HFF-Myc (cell line): Measurements from ENCODE around the gene PPM1L.

Experiments
- DNase-seq: peaks from one replicate; pipeline ENCODE4 v3.0.0-alpha.2; 2011; ENCODE audit warnings: low read depth; ENCODE audit errors: extremely low read depth
- H3K4me3 ChIP-seq: replicated peaks from 2 replicates; pipeline ENCODE4 v1.5.1; 2011; ENCODE audit warnings: low read depth, mild to moderate bottlenecking, control low read depth, low read length
- TF ChIP-seq, protein P1 (sequence below): IDR thresholded peaks from 2 replicates; pipeline ENCODE4 v1.5.1; 2012; ENCODE audit warnings: mild to moderate bottlenecking, low read depth, low read length, control low read depth; ENCODE audit errors: missing control alignments

The PPM1L gene

DNA sequence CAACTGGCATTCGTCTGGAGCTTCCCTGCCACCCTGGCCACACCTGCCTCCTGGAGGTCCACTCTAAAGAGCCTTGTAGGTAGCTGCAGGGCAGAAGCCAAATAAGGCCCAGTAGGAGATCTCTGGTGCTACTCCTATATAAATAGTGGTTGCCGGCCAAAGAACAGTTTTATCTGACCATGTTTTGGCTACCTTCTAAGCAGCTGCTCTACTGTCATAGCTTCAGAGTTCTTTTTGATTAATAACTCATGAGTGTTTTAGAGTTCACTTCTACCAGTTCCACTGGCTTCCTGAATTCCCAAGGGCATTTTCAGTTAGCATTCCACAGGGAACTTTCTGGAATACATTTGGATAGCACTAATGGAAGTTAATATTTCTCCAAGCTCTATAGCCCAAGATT is 194.5 kb downstream of the PPM1L start:
- TF ChIP-seq, protein P1, sequence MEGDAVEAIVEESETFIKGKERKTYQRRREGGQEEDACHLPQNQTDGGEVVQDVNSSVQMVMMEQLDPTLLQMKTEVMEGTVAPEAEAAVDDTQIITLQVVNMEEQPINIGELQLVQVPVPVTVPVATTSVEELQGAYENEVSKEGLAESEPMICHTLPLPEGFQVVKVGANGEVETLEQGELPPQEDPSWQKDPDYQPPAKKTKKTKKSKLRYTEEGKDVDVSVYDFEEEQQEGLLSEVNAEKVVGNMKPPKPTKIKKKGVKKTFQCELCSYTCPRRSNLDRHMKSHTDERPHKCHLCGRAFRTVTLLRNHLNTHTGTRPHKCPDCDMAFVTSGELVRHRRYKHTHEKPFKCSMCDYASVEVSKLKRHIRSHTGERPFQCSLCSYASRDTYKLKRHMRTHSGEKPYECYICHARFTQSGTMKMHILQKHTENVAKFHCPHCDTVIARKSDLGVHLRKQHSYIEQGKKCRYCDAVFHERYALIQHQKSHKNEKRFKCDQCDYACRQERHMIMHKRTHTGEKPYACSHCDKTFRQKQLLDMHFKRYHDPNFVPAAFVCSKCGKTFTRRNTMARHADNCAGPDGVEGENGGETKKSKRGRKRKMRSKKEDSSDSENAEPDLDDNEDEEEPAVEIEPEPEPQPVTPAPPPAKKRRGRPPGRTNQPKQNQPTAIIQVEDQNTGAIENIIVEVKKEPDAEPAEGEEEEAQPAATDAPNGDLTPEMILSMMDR, result no peak
- no peak for DNase-seq
- no peak overlapping the region for H3K4me3 ChIP-seq

DNA sequence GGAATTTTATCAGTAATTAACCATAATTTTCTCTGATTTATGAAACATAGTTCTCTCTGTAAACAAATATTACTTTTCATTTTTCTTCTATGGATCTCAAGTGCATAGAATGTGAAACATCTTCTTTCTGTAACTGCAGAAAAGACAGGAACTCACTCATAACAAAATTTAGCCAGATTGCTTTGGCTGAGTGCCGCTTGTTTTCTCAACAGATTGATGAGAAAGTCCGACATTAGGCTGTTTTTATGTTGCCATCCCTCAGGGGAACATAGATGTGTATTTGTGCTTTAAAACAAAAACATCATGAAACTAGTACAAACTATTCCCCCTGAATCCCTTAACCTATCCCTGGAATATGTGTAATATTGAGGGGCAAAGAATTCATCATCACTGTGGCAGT is 194.9 kb downstream of the PPM1L start:
- TF ChIP-seq, protein P1, result no peak
- DNase-seq, result no peak
- H3K4me3 ChIP-seq, result no peak overlapping the region

DNA sequence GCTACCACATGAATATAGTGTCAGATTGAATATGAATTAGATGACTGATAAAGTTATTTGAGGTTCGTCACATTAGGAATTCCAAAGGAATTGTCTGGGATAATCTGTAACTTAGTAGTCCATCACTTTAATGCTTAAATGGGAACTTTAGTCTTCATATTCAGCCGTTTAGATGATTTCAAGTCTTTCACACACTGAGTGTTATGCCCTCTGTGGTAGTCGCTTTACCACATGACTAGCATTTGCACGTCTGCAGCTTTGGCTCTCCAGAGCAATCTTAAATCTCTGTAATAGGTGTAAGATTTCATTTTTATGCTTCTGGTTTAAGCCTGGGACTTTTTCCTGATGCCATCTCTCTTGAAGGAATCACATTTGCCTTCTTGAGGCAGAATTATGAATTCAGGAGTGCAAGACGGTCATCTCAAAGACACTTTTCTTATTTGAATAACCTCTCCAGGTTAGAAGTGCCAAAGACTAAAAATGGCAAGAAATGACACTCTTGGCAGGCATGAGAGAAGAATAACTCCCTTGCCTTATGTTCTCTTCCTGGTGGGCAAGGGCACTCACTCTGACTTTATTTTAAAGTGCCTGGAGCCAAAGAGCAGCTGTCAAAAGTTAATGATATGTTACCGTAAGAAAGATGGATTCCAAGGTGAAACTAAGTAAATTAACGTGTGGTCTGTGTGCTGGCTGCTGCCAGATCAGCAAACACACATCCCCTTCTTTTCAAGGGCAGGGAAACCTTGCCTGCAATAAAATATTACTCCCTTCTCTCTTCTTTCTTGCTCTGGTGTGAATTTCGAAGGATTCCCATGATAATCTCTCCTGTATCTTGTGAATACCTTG is 195.8 kb downstream of the PPM1L start:
- TF ChIP-seq, protein P1, result no peak

DNA sequence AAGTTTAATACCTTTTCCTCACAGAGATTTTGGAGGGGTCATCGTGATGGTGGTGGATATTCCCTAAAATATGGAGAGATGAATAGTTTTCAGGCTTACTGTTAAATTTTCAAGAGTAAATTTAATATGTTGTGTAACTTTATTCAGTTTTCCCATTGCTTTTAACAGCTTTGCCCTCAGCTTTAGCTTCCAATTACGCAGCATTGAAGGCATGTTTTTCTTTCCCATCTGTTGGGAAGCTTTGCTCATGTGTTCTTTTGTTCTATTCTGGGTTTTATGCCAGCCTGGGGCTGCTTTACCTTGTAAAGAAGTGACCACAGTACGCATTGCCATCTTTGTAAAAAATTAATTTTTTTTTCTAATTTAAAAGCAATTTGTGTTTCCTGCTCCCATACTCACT is 197.7 kb downstream of the PPM1L start:
- DNase-seq, result no peak
- no peak overlapping the region for H3K4me3 ChIP-seq

More for the DNA sequence above, 195.8 kb downstream of the PPM1L start:
- no peak overlapping the region for H3K4me3 ChIP-seq
- DNase-seq, result no peak

DNA sequence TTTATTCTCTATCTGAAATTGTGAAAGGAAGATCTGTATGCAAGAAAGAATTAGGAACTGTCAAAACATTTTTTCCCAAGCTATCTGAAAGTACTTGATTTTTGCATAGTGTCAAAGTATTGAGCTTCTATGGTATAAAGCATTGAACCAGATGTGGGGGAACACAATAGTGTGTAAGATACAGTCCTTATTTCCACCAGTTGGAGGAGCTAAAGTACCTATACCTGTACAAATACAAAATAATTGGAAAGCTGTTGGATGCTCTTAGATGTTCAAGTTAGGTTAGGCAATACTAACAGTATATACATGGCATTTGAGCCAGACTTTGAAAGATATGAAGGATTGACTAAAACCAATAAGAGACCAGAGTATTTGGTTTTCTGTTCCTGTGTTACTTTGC is 200.8 kb downstream of the PPM1L start:
- H3K4me3 ChIP-seq, result no peak overlapping the region
- DNase-seq, result no peak
- TF ChIP-seq, protein P1, result peak; percentile 10

More for the DNA sequence above, 197.7 kb downstream of the PPM1L start:
- TF ChIP-seq, protein P1, result no peak

DNA sequence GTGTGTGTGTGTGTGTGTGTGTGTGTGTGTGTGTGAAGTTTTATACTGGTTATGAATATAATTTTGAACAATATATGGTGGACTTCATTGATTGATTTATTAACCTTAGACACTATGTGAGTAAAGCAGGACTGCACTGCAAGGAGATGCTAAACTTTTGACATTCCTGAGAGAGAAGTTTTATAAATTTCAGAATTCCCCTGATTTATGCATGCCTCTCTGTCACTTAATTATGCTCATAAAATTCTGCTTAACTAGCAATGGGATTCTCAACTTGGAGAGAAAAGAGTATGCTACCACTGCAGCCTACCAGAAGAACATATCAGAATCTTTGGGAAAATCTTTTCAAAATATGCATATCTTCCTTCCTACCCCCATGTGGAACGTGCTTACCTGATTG is 204.5 kb downstream of the PPM1L start:
- no peak overlapping the region for H3K4me3 ChIP-seq
- no peak for DNase-seq
- TF ChIP-seq, protein P1, result no peak

DNA sequence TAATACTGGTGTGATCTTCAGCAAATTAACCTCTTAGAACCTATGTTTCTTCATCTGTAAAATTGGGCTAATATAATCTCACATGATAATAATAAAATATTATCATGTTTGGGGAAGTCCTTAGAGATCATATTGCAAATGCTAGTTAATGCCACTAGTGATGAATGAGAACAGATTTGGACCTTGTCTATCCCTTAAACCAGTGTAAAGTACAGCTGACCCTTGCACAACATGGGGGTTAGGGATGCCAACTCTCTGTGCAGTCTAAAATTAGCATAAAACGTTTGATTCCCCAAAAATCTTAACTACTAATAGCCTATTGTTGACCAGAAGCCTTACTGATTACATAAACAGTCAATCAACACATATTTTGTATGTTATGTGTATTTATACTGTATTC is 207.9 kb downstream of the PPM1L start:
- DNase-seq, result no peak
- H3K4me3 ChIP-seq, result no peak overlapping the region
- TF ChIP-seq, protein P1, result no peak
